ENCODE measurements around the gene ADAMTSL3.
"Not testable (repeated sequence)": the region's sequence is repeated elsewhere in the genome, so short reads cannot be mapped to it uniquely, and the experiment has no call there.

DNA sequence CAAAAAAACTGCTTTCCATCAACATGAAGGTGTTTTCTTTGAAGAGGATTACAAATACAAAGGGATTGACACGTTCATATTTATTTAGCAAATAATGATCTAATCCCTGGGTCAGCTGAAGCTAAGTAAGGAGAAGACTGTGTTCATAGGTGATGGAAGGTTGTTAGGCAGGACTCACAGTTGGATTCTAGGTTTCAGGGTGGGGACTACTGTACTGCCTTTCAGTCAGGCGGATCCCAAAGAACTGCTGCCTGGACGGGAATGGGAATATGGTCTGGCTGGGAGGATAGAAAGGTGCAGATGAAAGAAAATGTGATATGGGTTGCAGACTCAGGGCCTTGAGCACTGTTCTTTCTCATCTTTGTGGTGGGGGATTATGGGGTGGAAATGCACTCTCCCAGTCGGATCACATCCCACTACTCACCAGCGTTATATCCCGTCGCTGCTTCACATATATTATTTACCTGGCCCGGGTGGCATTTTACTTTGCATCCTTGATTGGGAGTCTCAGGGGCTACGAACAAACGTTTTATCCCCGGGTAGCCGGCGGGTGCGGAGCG is 425.5 kb downstream of the ADAMTSL3 start:
- TF ChIP-seq, protein P1, sequence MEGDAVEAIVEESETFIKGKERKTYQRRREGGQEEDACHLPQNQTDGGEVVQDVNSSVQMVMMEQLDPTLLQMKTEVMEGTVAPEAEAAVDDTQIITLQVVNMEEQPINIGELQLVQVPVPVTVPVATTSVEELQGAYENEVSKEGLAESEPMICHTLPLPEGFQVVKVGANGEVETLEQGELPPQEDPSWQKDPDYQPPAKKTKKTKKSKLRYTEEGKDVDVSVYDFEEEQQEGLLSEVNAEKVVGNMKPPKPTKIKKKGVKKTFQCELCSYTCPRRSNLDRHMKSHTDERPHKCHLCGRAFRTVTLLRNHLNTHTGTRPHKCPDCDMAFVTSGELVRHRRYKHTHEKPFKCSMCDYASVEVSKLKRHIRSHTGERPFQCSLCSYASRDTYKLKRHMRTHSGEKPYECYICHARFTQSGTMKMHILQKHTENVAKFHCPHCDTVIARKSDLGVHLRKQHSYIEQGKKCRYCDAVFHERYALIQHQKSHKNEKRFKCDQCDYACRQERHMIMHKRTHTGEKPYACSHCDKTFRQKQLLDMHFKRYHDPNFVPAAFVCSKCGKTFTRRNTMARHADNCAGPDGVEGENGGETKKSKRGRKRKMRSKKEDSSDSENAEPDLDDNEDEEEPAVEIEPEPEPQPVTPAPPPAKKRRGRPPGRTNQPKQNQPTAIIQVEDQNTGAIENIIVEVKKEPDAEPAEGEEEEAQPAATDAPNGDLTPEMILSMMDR (IDR thresholded peaks at IDR 0.05), result not testable (repeated sequence)
- not testable (repeated sequence) for TF ChIP-seq POLR2A (IDR thresholded peaks at IDR 0.05)
